GM23338 (cell line): Measurements from ENCODE around the gene EEF1E1.

Experiments
- CREB1 ChIP-seq: fragments of 250-450 bp; sonication (Bioruptor Pico); IDR thresholded peaks from 2 replicates; pipeline ENCODE4 v1.5.0; 2020; ENCODE audit warnings: low read depth, mild to moderate bottlenecking, moderate library complexity
- CTCF ChIP-seq, 2 experiments: fragments of 200-600 bp in 1 of 2; sonication (generic) in 1 of 2; conservative IDR thresholded peaks; 2 replicates each; pipeline versions ENCODE4 v1.5.1 to v1.6.1; 2016 to 2017; ENCODE audit warnings: antibody characterized with exemption in 2 of 2, low read depth in 2 of 2, mild to moderate bottlenecking in 2 of 2, moderate library complexity in 1 of 2
- ETS1 ChIP-seq: IDR thresholded peaks from 2 replicates; pipeline ENCODE4 v1.6.1; 2016; ENCODE audit warnings: antibody characterized with exemption
- EZH2 ChIP-seq: fragments of 200-600 bp; sonication (generic); IDR thresholded peaks from one replicate; pipeline ENCODE4 v1.8.0; 2017; ENCODE audit warnings: antibody characterized with exemption, mild to moderate bottlenecking, low read depth; ENCODE audit not compliant: unreplicated experiment
- EZH2phosphoT487 ChIP-seq: fragments of 200-600 bp; sonication (generic); IDR thresholded peaks from one replicate; pipeline ENCODE4 v1.8.1; 2018; ENCODE audit warnings: antibody characterized with exemption; ENCODE audit not compliant: unreplicated experiment
- JUNB ChIP-seq: IDR thresholded peaks from one replicate; pipeline ENCODE4 v1.6.1; 2016; ENCODE audit warnings: antibody characterized with exemption; ENCODE audit not compliant: unreplicated experiment
- NANOG ChIP-seq: IDR thresholded peaks from 2 replicates; pipeline ENCODE4 v1.6.1; 2016; ENCODE audit warnings: antibody characterized with exemption, borderline replicate concordance
- POLR2AphosphoS5 ChIP-seq: IDR thresholded peaks from 2 replicates; pipeline ENCODE4 v1.6.1; 2016; ENCODE audit warnings: antibody characterized with exemption, low read depth
- ZNF331 ChIP-seq: fragments of 250-450 bp; sonication (Bioruptor Pico); IDR thresholded peaks from 2 replicates; pipeline ENCODE4 v1.5.0; 2020; ENCODE audit warnings: low read depth, mild to moderate bottlenecking, moderate library complexity
- ZNF462 ChIP-seq: fragments of 250-450 bp; sonication (Bioruptor Pico); IDR thresholded peaks from 2 replicates; pipeline ENCODE4 v1.5.0; 2020; ENCODE audit warnings: mild to moderate bottlenecking, moderate library complexity
- TF ChIP-seq, protein P1 (sequence below): IDR thresholded peaks from one replicate; pipeline ENCODE4 v1.6.1; 2018; ENCODE audit warnings: antibody characterized with exemption; ENCODE audit not compliant: unreplicated experiment

DNA sequence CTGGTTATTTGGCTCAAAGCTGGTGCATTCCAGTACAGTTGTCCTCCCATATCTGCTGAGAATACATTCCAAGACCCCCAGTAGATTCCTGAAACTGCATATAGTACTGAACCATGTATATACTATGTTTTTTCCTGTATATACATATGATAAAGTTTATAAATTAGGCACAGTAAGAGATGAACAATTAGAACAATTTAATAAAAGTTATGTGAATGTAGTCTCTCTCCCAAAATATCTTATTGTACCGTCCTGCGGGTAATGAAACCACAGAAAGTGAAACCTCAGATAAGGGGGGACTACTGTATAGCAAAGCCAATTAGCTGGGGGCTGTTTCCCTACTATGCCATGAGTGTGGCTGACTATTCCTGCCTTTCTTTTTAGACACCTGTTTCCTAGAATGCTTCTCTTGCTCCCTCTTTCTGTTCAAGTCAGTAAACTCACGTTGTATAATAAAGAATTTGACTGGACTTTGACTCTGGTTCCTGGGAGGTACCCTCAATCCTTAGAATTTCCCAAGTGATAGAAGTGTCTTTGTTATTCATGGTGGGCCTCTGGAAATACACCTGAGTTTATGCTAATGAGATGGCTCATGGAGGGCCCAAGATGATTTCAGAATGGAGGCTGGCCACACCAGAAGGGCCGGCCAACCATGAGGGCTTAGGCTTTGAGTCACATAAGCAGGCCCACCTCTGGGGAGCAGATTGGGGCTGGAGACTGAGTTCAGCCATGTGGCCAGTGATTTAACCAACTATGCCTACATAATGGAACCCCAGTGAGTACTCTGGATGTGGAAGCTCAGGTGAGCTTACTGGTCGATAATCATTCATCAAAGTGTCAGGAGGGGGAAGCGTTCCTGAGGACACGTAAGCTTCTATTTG, 37.5 kb downstream of the EEF1E1 start:
- TF ChIP-seq CTCF (conservative IDR thresholded peaks at IDR 0.05; ENCODE audit: low read depth in 2 of 2) (no peak), ZNF462 (CRISPR knock-in tag) (no peak), EZH2 (no peak), POLR2AphosphoS5 (no peak), CREB1 (no peak), ETS1 (no peak), JUNB (no peak), NANOG (no peak), EZH2phosphoT487 (no peak), ZNF331 (CRISPR knock-in tag) (no peak)
- TF ChIP-seq, protein P1, sequence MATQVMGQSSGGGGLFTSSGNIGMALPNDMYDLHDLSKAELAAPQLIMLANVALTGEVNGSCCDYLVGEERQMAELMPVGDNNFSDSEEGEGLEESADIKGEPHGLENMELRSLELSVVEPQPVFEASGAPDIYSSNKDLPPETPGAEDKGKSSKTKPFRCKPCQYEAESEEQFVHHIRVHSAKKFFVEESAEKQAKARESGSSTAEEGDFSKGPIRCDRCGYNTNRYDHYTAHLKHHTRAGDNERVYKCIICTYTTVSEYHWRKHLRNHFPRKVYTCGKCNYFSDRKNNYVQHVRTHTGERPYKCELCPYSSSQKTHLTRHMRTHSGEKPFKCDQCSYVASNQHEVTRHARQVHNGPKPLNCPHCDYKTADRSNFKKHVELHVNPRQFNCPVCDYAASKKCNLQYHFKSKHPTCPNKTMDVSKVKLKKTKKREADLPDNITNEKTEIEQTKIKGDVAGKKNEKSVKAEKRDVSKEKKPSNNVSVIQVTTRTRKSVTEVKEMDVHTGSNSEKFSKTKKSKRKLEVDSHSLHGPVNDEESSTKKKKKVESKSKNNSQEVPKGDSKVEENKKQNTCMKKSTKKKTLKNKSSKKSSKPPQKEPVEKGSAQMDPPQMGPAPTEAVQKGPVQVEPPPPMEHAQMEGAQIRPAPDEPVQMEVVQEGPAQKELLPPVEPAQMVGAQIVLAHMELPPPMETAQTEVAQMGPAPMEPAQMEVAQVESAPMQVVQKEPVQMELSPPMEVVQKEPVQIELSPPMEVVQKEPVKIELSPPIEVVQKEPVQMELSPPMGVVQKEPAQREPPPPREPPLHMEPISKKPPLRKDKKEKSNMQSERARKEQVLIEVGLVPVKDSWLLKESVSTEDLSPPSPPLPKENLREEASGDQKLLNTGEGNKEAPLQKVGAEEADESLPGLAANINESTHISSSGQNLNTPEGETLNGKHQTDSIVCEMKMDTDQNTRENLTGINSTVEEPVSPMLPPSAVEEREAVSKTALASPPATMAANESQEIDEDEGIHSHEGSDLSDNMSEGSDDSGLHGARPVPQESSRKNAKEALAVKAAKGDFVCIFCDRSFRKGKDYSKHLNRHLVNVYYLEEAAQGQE = no peak
